ENCODE results near the gene WDFY2. TPM values are rescaled to one million over a fixed set of nuclear protein-coding genes. Genes with fewer than 3 reads are reported as not detected.
A peak's percentile ranks its signal among the peaks of the same experiment; 100 is the strongest.

WDFY2 gene
- total RNA-seq, 1 donor from 2014 or later: 4.5 TPM

- H3K36me3 ChIP-seq: no peaks in the 10 kb centered on the region
- H3K4me3 ChIP-seq: no peak overlapping the region
- TF ChIP-seq, protein P1, sequence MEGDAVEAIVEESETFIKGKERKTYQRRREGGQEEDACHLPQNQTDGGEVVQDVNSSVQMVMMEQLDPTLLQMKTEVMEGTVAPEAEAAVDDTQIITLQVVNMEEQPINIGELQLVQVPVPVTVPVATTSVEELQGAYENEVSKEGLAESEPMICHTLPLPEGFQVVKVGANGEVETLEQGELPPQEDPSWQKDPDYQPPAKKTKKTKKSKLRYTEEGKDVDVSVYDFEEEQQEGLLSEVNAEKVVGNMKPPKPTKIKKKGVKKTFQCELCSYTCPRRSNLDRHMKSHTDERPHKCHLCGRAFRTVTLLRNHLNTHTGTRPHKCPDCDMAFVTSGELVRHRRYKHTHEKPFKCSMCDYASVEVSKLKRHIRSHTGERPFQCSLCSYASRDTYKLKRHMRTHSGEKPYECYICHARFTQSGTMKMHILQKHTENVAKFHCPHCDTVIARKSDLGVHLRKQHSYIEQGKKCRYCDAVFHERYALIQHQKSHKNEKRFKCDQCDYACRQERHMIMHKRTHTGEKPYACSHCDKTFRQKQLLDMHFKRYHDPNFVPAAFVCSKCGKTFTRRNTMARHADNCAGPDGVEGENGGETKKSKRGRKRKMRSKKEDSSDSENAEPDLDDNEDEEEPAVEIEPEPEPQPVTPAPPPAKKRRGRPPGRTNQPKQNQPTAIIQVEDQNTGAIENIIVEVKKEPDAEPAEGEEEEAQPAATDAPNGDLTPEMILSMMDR (IDR thresholded peaks at IDR 0.05; ENCODE audit: borderline replicate concordance): no peak
- no peak for DNase-seq
- peaks cover 32% of the 10 kb centered on the region for H3K4me1 ChIP-seq
- H3K27ac ChIP-seq (replicated peaks): no peak overlapping the region
- intact Hi-C loops (cut with micrococcal nuclease): no loop called here
- H3K9me3 ChIP-seq (replicated peaks): no peaks in the 10 kb centered on the region
- no peaks in the 10 kb centered on the region for H3K27me3 ChIP-seq (ENCODE audit: low read depth)
These were observed 224.5 kb downstream of the WDFY2 start for GRCh38 chr13:51808811-51809210.

DNA sequence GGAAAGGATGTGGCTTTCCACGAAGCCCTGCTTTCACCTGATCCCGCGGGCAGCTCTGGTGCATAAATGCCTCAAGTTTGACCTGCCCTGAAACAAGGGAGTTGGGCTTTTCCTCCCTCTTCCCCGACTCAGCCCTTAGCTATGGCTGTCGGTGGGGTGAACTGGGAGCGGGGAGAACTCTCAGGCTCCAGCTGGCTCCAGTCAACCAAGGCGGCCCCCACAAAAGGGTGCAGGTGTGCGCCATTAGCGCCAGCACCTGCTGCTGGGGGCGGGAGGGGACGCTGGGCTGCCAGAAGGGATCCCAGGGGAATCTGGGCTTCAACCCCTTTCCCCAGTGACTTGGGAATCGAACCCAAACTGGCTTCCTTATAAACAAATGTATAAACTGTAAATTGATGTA is 226.8 kb downstream of the WDFY2 start:
- peaks cover 24% of the 10 kb centered on the region for H3K4me1 ChIP-seq
- H3K27ac ChIP-seq (replicated peaks): no peak overlapping the region
- intact Hi-C loops (cut with micrococcal nuclease): no loop called here
- H3K27me3 ChIP-seq (ENCODE audit: low read depth): no peaks in the 10 kb centered on the region
- H3K4me3 ChIP-seq: no peak overlapping the region
- no peaks in the 10 kb centered on the region for H3K36me3 ChIP-seq
- H3K9me3 ChIP-seq (replicated peaks): no peaks in the 10 kb centered on the region
- DNase-seq: no peak
- TF ChIP-seq, protein P1 (IDR thresholded peaks at IDR 0.05; ENCODE audit: borderline replicate concordance): no peak

GRCh38 chr13:51811920-51812451 is 227.7 kb downstream of the WDFY2 start:
- Histone ChIP-seq H3K27ac (replicated peaks) (peak overlapping the region; percentile 4), H3K9me3 (replicated peaks) (no peaks in the 10 kb centered on the region)

DNA sequence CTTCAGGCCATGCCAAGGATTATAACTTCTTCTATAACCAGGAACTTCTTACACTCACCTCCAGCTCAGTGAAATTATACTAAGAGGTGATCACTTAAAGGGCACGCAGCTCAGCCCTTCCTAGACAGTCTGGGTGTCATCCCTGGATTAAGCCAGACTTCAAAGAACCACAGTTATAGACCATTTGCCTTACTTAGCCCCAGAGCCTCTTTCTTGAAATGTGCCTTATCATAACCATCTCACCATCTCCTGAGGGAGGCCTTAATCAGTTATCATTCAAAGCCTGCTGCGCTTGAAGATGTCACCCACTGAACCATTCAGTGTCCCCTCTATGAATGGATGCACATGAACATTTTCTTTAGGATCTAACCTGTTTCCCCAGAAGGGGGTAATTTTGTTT is 229.8 kb downstream of the WDFY2 start:
- intact Hi-C loops (cut with micrococcal nuclease): no loop called here
- peaks cover 25% of the 10 kb centered on the region for H3K4me1 ChIP-seq
- no peak overlapping the region for H3K4me3 ChIP-seq
- TF ChIP-seq, protein P1 (IDR thresholded peaks at IDR 0.05; ENCODE audit: borderline replicate concordance): no peak
- no peaks in the 10 kb centered on the region for H3K9me3 ChIP-seq (replicated peaks)
- no peak overlapping the region for H3K27ac ChIP-seq (replicated peaks)
- no peak for DNase-seq
- H3K36me3 ChIP-seq: no peaks in the 10 kb centered on the region
- no peaks in the 10 kb centered on the region for H3K27me3 ChIP-seq (ENCODE audit: low read depth)

More at GRCh38 chr13:51811920-51812451, 227.7 kb downstream of the WDFY2 start:
- intact Hi-C loops (cut with micrococcal nuclease): no loop called here
- H3K27me3 ChIP-seq (ENCODE audit: low read depth): no peaks in the 10 kb centered on the region
- H3K4me3 ChIP-seq: no peak overlapping the region
- no peak for DNase-seq
- peaks cover 15% of the 10 kb centered on the region for H3K4me1 ChIP-seq
- TF ChIP-seq, protein P1 (IDR thresholded peaks at IDR 0.05; ENCODE audit: borderline replicate concordance): no peak
- H3K36me3 ChIP-seq: no peaks in the 10 kb centered on the region

GRCh38 chr13:51814825-51815650 is 230.8 kb downstream of the WDFY2 start:
- H3K36me3 ChIP-seq: no peaks in the 10 kb centered on the region
- no peaks in the 10 kb centered on the region for H3K9me3 ChIP-seq (replicated peaks)
- peak; percentile 52 for DNase-seq
- TF ChIP-seq, protein P1 (IDR thresholded peaks at IDR 0.05; ENCODE audit: borderline replicate concordance): peak; percentile 88
- intact Hi-C loops (cut with micrococcal nuclease): no loop called here
- H3K4me1 ChIP-seq: peaks cover 32% of the 10 kb centered on the region
- peak overlapping the region; percentile 41 for H3K4me3 ChIP-seq
- peak overlapping the region; percentile 28 for H3K27ac ChIP-seq (replicated peaks)
- H3K27me3 ChIP-seq (ENCODE audit: low read depth): no peaks in the 10 kb centered on the region

Data from left ventricle myocardium inferior (tissue), 1 donor.